K562 (cell line): Measurements from ENCODE around the gene PMP22. TPM values are rescaled to one million over a fixed set of nuclear protein-coding genes. Genes with fewer than 3 reads are reported as not detected.

Source experiments
- ATAC-seq: fragments of 200-7000 bp; cut with Tn5 transposase; 3 replicates; pipeline ENCODE4 v1.9.1; 2020; ENCODE audit warnings: moderate library complexity
- BruUV-seq: library from RNA; stranded (reverse); fragments of 400-500 nt; replicated peaks from 2 replicates; lab custom pipeline; 2021; lab: Mats Ljungman, UMichigan
- CTCF ChIA-PET: fragments of 300-600 bp; formaldehyde crosslinking; extraction: SDS; loops from one replicate; lab custom pipeline; 2021; ENCODE audit warnings: low intra/inter-chr PET ratio; lab: Yijun Ruan, JAX
- POLR2A ChIA-PET: fragments of 300-600, 350-650 bp; sonication (Branson Sonifier 250); formaldehyde crosslinking; extraction: SDS; loops from one replicate; lab custom pipeline; 2021; ENCODE audit warnings: antibody characterized with exemption, inconsistent platforms; lab: Yijun Ruan, JAX
- DNase-seq, 4 experiments: peaks; one replicate each; pipeline versions ENCODE4 v3.0.0 to v3.0.0-alpha.2; 2011 to 2018; ENCODE audit warnings: low spot score in 3 of 4, mixed read lengths in 3 of 4; ENCODE audit errors: extremely low read depth in 1 of 4
- FAIRE-seq: peaks from 2 replicates; lab custom pipeline; 2011; peaks lifted over from hg19 to GRCh38; lab: Jason Lieb, UNC
- H2AFZ ChIP-seq: 2 replicates; pipeline ENCODE4 v1.6.0; 2011; ENCODE audit warnings: low read depth, low read length, control low read depth, inconsistent platforms
- H3K27ac ChIP-seq: fragments of 200-600 bp; 3 replicates; pipeline ENCODE4 v1.8.0; 2011; ENCODE audit warnings: low read depth, mild to moderate bottlenecking, control low read depth, inconsistent platforms, low read length, moderate library complexity, mixed read lengths; ENCODE audit errors: extremely low read depth
- H3K27me3 ChIP-seq, 2 experiments: fragments of 300-600 bp in 1 of 2; 2 replicates in 1 of 2; 3 replicates in 1 of 2; pipeline versions ENCODE4 v1.6.0 to v1.8.0; 2011; ENCODE audit warnings: inconsistent platforms in 2 of 2, low read length in 2 of 2, mild to moderate bottlenecking in 1 of 2, mixed read lengths in 1 of 2, moderate library complexity in 1 of 2; ENCODE audit not compliant: control insufficient read depth in 2 of 2, insufficient read depth in 2 of 2
- H3K36me3 ChIP-seq: fragments of 300-600 bp; 3 replicates; pipeline ENCODE4 v1.8.0; 2011; ENCODE audit warnings: mild to moderate bottlenecking, low read length, inconsistent platforms; ENCODE audit not compliant: control insufficient read depth, insufficient read depth
- H3K4me1 ChIP-seq, 2 experiments: fragments of 200-600 bp in 1 of 2; replicated peaks in 1 of 2; 2 replicates in 1 of 2; 3 replicates in 1 of 2; pipeline versions ENCODE4 v1.5.1 to v1.8.0; 2011; ENCODE audit warnings: inconsistent platforms in 2 of 2, low read length in 2 of 2, mild to moderate bottlenecking in 1 of 2, mixed read lengths in 1 of 2, moderate library complexity in 1 of 2; ENCODE audit not compliant: control insufficient read depth in 2 of 2, insufficient read depth in 2 of 2
- H3K4me2 ChIP-seq: 2 replicates; pipeline ENCODE4 v1.6.1; 2011; ENCODE audit warnings: low read length, control low read depth, inconsistent platforms, mixed read lengths; ENCODE audit not compliant: insufficient read depth
- H3K4me3 ChIP-seq: fragments of 200-600 bp; sonication (generic), shearing (Covaris generic); 2 replicates; pipeline ENCODE4 v1.5.1; 2016; ENCODE audit warnings: control low read depth, inconsistent platforms
- H3K79me2 ChIP-seq: fragments of 200-600 bp; 3 replicates; pipeline ENCODE4 v1.8.0; 2011; ENCODE audit warnings: low read length, inconsistent platforms; ENCODE audit not compliant: control insufficient read depth, insufficient read depth
- H3K9ac ChIP-seq, 2 experiments: 2 replicates each; pipeline versions ENCODE4 v1.6.0 to v1.6.1; 2011; ENCODE audit warnings: low read depth in 2 of 2, low read length in 2 of 2, control low read depth in 1 of 2, inconsistent platforms in 1 of 2, mild to moderate bottlenecking in 1 of 2, mixed read lengths in 1 of 2; ENCODE audit not compliant: insufficient read depth in 1 of 2
- H3K9me1 ChIP-seq: one replicate; pipeline ENCODE4 v1.6.0; 2011; ENCODE audit warnings: inconsistent platforms, mild to moderate bottlenecking, low read length, moderate library complexity; ENCODE audit not compliant: control insufficient read depth, insufficient read depth
- H3K9me3 ChIP-seq: replicated peaks from 2 replicates; pipeline ENCODE4 v1.5.1; 2011; ENCODE audit warnings: low read depth, low read length, inconsistent platforms; ENCODE audit not compliant: control insufficient read depth, insufficient read depth
- H4K20me1 ChIP-seq: replicated peaks from 2 replicates; pipeline ENCODE4 v1.6.1; 2011; ENCODE audit warnings: low read length, inconsistent platforms, mixed read lengths; ENCODE audit not compliant: control insufficient read depth, insufficient read depth
- ATF7 ChIP-seq: fragments of 450-650 bp; IDR thresholded peaks from 2 replicates; pipeline ENCODE4 v1.7.1; 2014; ENCODE audit warnings: mild to moderate bottlenecking, moderate library complexity
- CBX2 ChIP-seq: fragments of 200-600 bp; sonication (generic); IDR thresholded peaks from one replicate; pipeline ENCODE4 v1.6.1; 2012; ENCODE audit warnings: mild to moderate bottlenecking, low read length, inconsistent platforms; ENCODE audit not compliant: insufficient read depth, poor library complexity, severe bottlenecking
- CBX8 ChIP-seq: fragments of 200-600 bp; sonication (generic); IDR thresholded peaks from 2 replicates; pipeline ENCODE4 v1.6.1; 2012; ENCODE audit warnings: borderline replicate concordance, mixed run types, low read depth, mild to moderate bottlenecking, moderate library complexity, mixed read lengths, low read length, control low read depth, inconsistent platforms; ENCODE audit not compliant: poor library complexity, severe bottlenecking; ENCODE audit errors: extremely low read depth
- ERF ChIP-seq: fragments of 450-650 bp; formaldehyde crosslinking; IDR thresholded peaks from 2 replicates; pipeline ENCODE4 v1.4.0; 2020; ENCODE audit warnings: mild to moderate bottlenecking, mixed read lengths
- NCOA1 ChIP-seq: fragments of 450-650 bp; IDR thresholded peaks from 2 replicates; pipeline ENCODE4 v1.6.1; 2016; ENCODE audit warnings: low read depth
- POLR2AphosphoS2 ChIP-seq: IDR thresholded peaks from 2 replicates; pipeline ENCODE4 v1.6.1; 2012; ENCODE audit warnings: low read length, improper control_type of control experiment
- PYGO2 ChIP-seq: fragments of 450-650 bp; IDR thresholded peaks from 2 replicates; pipeline ENCODE4 v1.6.1; 2016; ENCODE audit warnings: mild to moderate bottlenecking, missing genetic modification characterization, moderate library complexity, missing compliant biosample characterization
- SNRNP70 ChIP-seq: fragments of 200-400 bp; formaldehyde crosslinking; optimal IDR thresholded peaks from 2 replicates; pipeline ENCODE3; 2017; ENCODE audit warnings: low read depth, low read length
- SOX6 ChIP-seq: fragments of 450-650 bp; IDR thresholded peaks from 2 replicates; pipeline ENCODE4 v1.6.1; 2014; ENCODE audit warnings: mild to moderate bottlenecking
- STAG1 ChIP-seq: sonication (generic); formaldehyde crosslinking; IDR thresholded peaks from 2 replicates; pipeline ENCODE4 v1.5.0; 2020; ENCODE audit warnings: missing genetic modification reagents, borderline replicate concordance
- U2AF2 ChIP-seq: fragments of 200-400 bp; formaldehyde crosslinking; optimal IDR thresholded peaks from 2 replicates; pipeline ENCODE3; 2017; ENCODE audit warnings: low read depth, mild to moderate bottlenecking, low read length
- WGBS: fragments of 100-300 bp; shearing (Covaris generic); methylation state at CpG from one replicate; pipeline ENCODE4 v1.1.6; 2016; ENCODE audit warnings: low coverage, mixed read lengths; ENCODE audit not compliant: insufficient coverage; ENCODE audit errors: missing lambda C conversion rate; 5-methylcytosine and 5-hydroxymethylcytosine counted together
- in situ Hi-C: fragments of 300-500 bp; cut with MboI; formaldehyde crosslinking; loops from 4 replicates; pipeline ENCODE4 v1.15.0; 2018; ENCODE audit warnings: inconsistent platforms, mixed read lengths
- intact Hi-C: fragments of 100-400 bp; cut with micrococcal nuclease; formaldehyde crosslinking; loops from 2 replicates; pipeline ENCODE4 v1.14.2; 2022
- polyA plus RNA-seq, 8 experiments: library from polyadenylated mRNA; depleted of rRNA in 4 of 8; stranded (reverse) in 5 of 8; unstranded in 3 of 8; fragments of >200 nt; fragmentation: Nextera tagmentation in 2 of 8; fragmentation: Illumina TruSeq in 1 of 8; extraction: Ambion mirVana in 2 of 8; extraction: Trizol in 1 of 8; gene quantifications; 2 replicates each; pipeline versions ENCODE4 v1.2.1 to v1.2.3, GENCODE V29; 2011 to 2014; ENCODE audit warnings: inconsistent platforms in 1 of 8, missing spikeins in 1 of 8
- total RNA-seq, 7 experiments: library from RNA; depleted of rRNA in 6 of 7; stranded (reverse); fragments of >200 nt in 6 of 7; fragmentation: Illumina TruSeq in 2 of 7; extraction: Trizol in 2 of 7; gene quantifications; 2 replicates each; pipeline versions ENCODE4 v1.2.1 to v1.2.3, GENCODE V29; 2011 to 2021; ENCODE audit warnings: low replicate concordance in 1 of 7

PMP22 gene
- total and polyA plus RNA-seq, 9 of the 15 experiments (the other 6 are each of a cell fraction or from before 2014, with no cell fraction given): 12.6 to 62.3 (median 25.8) TPM

- no peak for FAIRE-seq
- no peak overlapping the region for H3K4me2 ChIP-seq
- no CpG with 5 or more reads among the region's 1 CpG for WGBS
- in situ Hi-C loops: loop anchor here (25.0 kb wide), 1 partner anchor 694 kb away; no protein-coding TSS in a partner anchor
- ATAC-seq: no peak
- no peaks in the 10 kb centered on the region for H3K9me3 ChIP-seq
- no peak overlapping the region for H3K9ac ChIP-seq
- no peaks in the 10 kb centered on the region for H3K79me2 ChIP-seq
- H3K27ac ChIP-seq: no peak overlapping the region
- peaks cover 0 to 24% of the 10 kb centered on the region in 2 experiments; a peak in 2 of 5 replicates for H3K27me3 ChIP-seq
- no peaks in the 10 kb centered on the region for H3K36me3 ChIP-seq
- TF ChIP-seq STAG1 (CRISPR knock-in tag) (no peak), ATF7 (no peak), CBX2 (no peak), U2AF2 (no peak), POLR2AphosphoS2 (no peak), SNRNP70 (no peak), PYGO2 (no peak), ERF (no peak), NCOA1 (no peak), SOX6 (no peak), CBX8 (no peak)
- TF ChIP-seq, all 486 proteins: peak for 0
- ChIA-PET POLR2A (no interaction called here), CTCF (no interaction called here)
- H3K9me1 ChIP-seq: no peaks in the 10 kb centered on the region
- no peak overlapping the region for H3K4me3 ChIP-seq
- peaks cover under 1 to 7% of the 10 kb centered on the region in 2 experiments; a peak in 4 of 5 replicates for H3K4me1 ChIP-seq
- intact Hi-C loops: no loop called here
- H2AFZ ChIP-seq: no peak overlapping the region
- H4K20me1 ChIP-seq: no peaks in the 10 kb centered on the region
- DNase-seq: no peak
- BruUV-seq: no TSS peak
Measured at GRCh38 chr17:15268461-15268860, 3.3 kb upstream of the PMP22 start.
